ENCODE measurements around the gene PCARE. TPM values are rescaled to one million over a fixed set of nuclear protein-coding genes. Genes with fewer than 3 reads are reported as not detected.

PCARE gene
- total RNA-seq, 1 donor from 2014 or later, result not detected

- no peaks in the 10 kb centered on the region for H3K27me3 Mint-ChIP-seq (ENCODE audit: low read depth)
- no peak for TF ChIP-seq CTCF (conservative IDR thresholded peaks at IDR 0.05)
- H3K36me3 Mint-ChIP-seq (ENCODE audit: low read depth), result no peaks in the 10 kb centered on the region
- no peaks in the 10 kb centered on the region for H3K9me3 Mint-ChIP-seq
- H3K4me1 Mint-ChIP-seq, result peaks cover 8% of the 10 kb centered on the region
- H3K4me3 Mint-ChIP-seq, result no peak overlapping the region
- DNase-seq (ENCODE audit: low read depth, low spot score), result no peak
- H3K27ac Mint-ChIP-seq (ENCODE audit: unreplicated experiment), result no peak overlapping the region
Measured at GRCh38 chr2:29054430-29054829, 19.9 kb downstream of the PCARE start.

GRCh38 chr2:29053670-29054400 lies 20.5 kb downstream of the PCARE start:
- Mint-ChIP-seq H3K4me1 (peaks cover 7% of the 10 kb centered on the region), H3K9me3 (no peaks in the 10 kb centered on the region), H3K27ac (ENCODE audit: unreplicated experiment) (no peak overlapping the region), H3K36me3 (ENCODE audit: low read depth) (no peaks in the 10 kb centered on the region), H3K27me3 (ENCODE audit: low read depth) (no peaks in the 10 kb centered on the region), H3K4me3 (no peak overlapping the region)
- no peak for DNase-seq (ENCODE audit: low read depth, low spot score)
- TF ChIP-seq CTCF (conservative IDR thresholded peaks at IDR 0.05), result peak; percentile 34

GRCh38 chr2:29053223-29053622 lies 21.1 kb downstream of the PCARE start:
- Mint-ChIP-seq H3K9me3 (no peaks in the 10 kb centered on the region), H3K4me3 (no peak overlapping the region), H3K4me1 (peaks cover 7% of the 10 kb centered on the region), H3K36me3 (ENCODE audit: low read depth) (no peaks in the 10 kb centered on the region), H3K27me3 (ENCODE audit: low read depth) (no peaks in the 10 kb centered on the region), H3K27ac (ENCODE audit: unreplicated experiment) (no peak overlapping the region)
- no peak for TF ChIP-seq CTCF (conservative IDR thresholded peaks at IDR 0.05)
- no peak for DNase-seq (ENCODE audit: low read depth, low spot score)

- Mint-ChIP-seq H3K4me3 (no peak overlapping the region), H3K36me3 (ENCODE audit: low read depth) (no peaks in the 10 kb centered on the region), H3K27ac (ENCODE audit: unreplicated experiment) (no peak overlapping the region), H3K9me3 (no peaks in the 10 kb centered on the region), H3K4me1 (peaks cover 7% of the 10 kb centered on the region), H3K27me3 (ENCODE audit: low read depth) (no peaks in the 10 kb centered on the region)
- no peak for TF ChIP-seq CTCF (conservative IDR thresholded peaks at IDR 0.05)
- no peak for DNase-seq (ENCODE audit: low read depth, low spot score)
Measured at GRCh38 chr2:29052807-29053206, 21.5 kb downstream of the PCARE start.

GRCh38 chr2:29051730-29052129 lies 22.6 kb downstream of the PCARE start:
- no peaks in the 10 kb centered on the region for H3K27me3 Mint-ChIP-seq (ENCODE audit: low read depth)
- H3K4me1 Mint-ChIP-seq, result peaks cover 7% of the 10 kb centered on the region
- TF ChIP-seq CTCF (conservative IDR thresholded peaks at IDR 0.05), result no peak
- no peaks in the 10 kb centered on the region for H3K9me3 Mint-ChIP-seq
- H3K36me3 Mint-ChIP-seq (ENCODE audit: low read depth), result no peaks in the 10 kb centered on the region
- no peak for DNase-seq (ENCODE audit: low read depth, low spot score)
- H3K4me3 Mint-ChIP-seq, result no peak overlapping the region
- no peak overlapping the region for H3K27ac Mint-ChIP-seq (ENCODE audit: unreplicated experiment)

Data from neural crest cell (in vitro differentiated cells).